GM21515 (cell line): Measurements from ENCODE around the gene TRAF3.

ENCODE experiments used
- ATAC-seq: cut with Tn5 transposase; IDR thresholded peaks from one replicate; pipeline ENCODE4 v1.9.1; 2021; ENCODE audit not compliant: unreplicated experiment

TRAF3 gene

GRCh38 chr14:102949062-102949800, 172.0 kb downstream of the TRAF3 start:
- no peak for ATAC-seq

GRCh38 chr14:102949801-102950451, 172.7 kb downstream of the TRAF3 start:
- ATAC-seq, result no peak

- no peak for ATAC-seq
These were observed 173.8 kb downstream of the TRAF3 start for GRCh38 chr14:102951034-102951433.

GRCh38 chr14:102951799-102952198, 174.6 kb downstream of the TRAF3 start:
- ATAC-seq, result no peak

- ATAC-seq, result no peak
These were observed 175.0 kb downstream of the TRAF3 start for GRCh38 chr14:102952276-102952675.

GRCh38 chr14:102953100-102953499, 175.9 kb downstream of the TRAF3 start:
- no peak for ATAC-seq

- no peak for ATAC-seq
These were observed 177.0 kb downstream of the TRAF3 start for GRCh38 chr14:102954081-102954789.

GRCh38 chr14:102955636-102956408, 178.6 kb downstream of the TRAF3 start:
- ATAC-seq, result no peak

GRCh38 chr14:102957222-102957621, 180.0 kb downstream of the TRAF3 start:
- ATAC-seq, result no peak

GRCh38 chr14:102958461-102958860, 181.2 kb downstream of the TRAF3 start:
- no peak for ATAC-seq
